ENCODE results near the gene ZNF287. TPM values are rescaled to one million over a fixed set of nuclear protein-coding genes. Genes with fewer than 3 reads are reported as not detected.

ZNF287 gene
- total and polyA plus RNA-seq, 2 donors (not counting 1 experiment from before 2014, with no cell fraction given) = 6.6 to 6.7 TPM

DNA sequence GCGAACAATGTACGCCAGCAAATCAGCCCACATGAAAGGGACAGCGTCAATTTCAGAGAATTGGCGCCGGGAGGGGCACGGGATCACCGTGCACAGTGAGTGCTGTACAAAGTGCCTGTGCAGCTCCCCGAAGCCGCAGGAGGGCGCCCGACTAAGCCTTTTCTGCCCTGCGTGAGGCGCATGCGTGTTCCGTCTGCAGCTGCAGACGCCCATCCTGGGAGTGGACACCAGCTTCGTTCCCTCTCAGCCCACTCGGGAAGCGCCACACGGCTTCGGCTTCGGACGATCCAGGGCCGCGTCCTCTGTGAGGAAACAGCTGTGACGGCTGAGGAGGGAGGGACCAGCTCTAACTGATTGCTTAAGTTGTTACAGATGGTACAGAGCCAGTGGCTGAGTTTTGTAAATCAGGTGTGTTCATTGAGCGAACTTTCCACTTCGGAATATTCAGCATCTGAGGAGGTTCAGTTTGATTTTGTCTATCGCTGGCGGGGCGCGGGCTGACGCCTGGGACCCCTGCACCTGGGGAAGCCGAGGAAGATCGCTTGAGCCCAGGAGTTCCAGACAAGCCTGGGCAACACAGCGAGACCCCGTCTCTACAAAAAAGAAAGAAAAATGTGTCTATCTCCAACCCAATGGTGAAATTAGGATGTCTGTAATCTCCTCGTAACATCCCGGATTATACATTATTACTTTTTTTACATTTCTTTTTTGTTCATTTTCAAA is 15.4 kb upstream of the ZNF287 start:
- peaks cover 9% of the 10 kb centered on the region for H3K27me3 ChIP-seq (ENCODE audit: control insufficient read depth, insufficient read depth, low read length)
- no peak overlapping the region for H3K27ac ChIP-seq (ENCODE audit: insufficient read depth, low read length)
- H3K9me3 ChIP-seq (ENCODE audit: control insufficient read depth, insufficient read depth, low read depth, low read length) = no peaks in the 10 kb centered on the region
- H4K20me1 ChIP-seq (ENCODE audit: control insufficient read depth, extremely low read depth, insufficient read depth, low read length) = no peaks in the 10 kb centered on the region
- no peak overlapping the region for H3K9ac ChIP-seq (ENCODE audit: insufficient read depth, low read length)
- peak overlapping the region; percentile 71 for H3K4me2 ChIP-seq (ENCODE audit: extremely low read depth, insufficient read depth, low read length)
- peak overlapping the region in 2 of 4 experiments; percentile 50 to 52 for H3K4me3 ChIP-seq (replicated peaks in 1 of 4; ENCODE audit: control extremely low read depth in 1 of 4, insufficient read depth in 1 of 4, low read depth in 3 of 4, low read length in 4 of 4)
- H3K79me2 ChIP-seq (ENCODE audit: control insufficient read depth, insufficient read depth, low read length) = no peaks in the 10 kb centered on the region
- H2AFZ ChIP-seq (ENCODE audit: low read length) = peak overlapping the region; percentile 70
- TF ChIP-seq, protein P1, sequence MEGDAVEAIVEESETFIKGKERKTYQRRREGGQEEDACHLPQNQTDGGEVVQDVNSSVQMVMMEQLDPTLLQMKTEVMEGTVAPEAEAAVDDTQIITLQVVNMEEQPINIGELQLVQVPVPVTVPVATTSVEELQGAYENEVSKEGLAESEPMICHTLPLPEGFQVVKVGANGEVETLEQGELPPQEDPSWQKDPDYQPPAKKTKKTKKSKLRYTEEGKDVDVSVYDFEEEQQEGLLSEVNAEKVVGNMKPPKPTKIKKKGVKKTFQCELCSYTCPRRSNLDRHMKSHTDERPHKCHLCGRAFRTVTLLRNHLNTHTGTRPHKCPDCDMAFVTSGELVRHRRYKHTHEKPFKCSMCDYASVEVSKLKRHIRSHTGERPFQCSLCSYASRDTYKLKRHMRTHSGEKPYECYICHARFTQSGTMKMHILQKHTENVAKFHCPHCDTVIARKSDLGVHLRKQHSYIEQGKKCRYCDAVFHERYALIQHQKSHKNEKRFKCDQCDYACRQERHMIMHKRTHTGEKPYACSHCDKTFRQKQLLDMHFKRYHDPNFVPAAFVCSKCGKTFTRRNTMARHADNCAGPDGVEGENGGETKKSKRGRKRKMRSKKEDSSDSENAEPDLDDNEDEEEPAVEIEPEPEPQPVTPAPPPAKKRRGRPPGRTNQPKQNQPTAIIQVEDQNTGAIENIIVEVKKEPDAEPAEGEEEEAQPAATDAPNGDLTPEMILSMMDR (conservative IDR thresholded peaks at IDR 0.05 in 1 of 2, IDR thresholded peaks at IDR 0.05 in 1 of 2; ENCODE audit: low read depth in 1 of 2, low read length in 2 of 2) = peak; percentile 82 to 88
- no peak for TF ChIP-seq EZH2 (IDR thresholded peaks at IDR 0.05; ENCODE audit: low read length, missing control alignments)
- H3K4me1 ChIP-seq (ENCODE audit: control insufficient read depth, extremely low read depth, insufficient read depth, low read length) = no peaks in the 10 kb centered on the region
- peak; percentile 75 to 86 for DNase-seq (ENCODE audit: low read depth in 2 of 2)
- H3K36me3 ChIP-seq (ENCODE audit: control insufficient read depth, insufficient read depth, low read length) = no peaks in the 10 kb centered on the region

DNA sequence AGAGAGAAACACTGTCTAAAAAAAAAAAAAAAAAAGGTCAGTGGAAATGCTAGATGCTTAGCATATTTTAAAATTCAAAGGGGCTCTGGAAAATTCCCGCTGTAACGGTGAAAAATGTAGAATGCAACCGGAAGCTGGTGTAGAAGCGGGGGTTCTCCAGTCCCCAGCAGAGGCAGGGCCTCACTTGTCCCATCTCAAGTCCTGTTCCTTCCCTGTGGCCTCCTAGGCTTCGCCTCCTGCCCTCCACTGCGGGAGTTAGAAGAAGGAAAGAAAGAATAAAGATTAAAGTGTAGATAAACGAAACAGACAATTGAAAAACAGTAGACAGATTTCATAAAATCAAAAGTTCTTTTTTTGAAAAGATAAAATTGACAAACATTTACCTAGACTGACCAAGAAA is 14.8 kb upstream of the ZNF287 start:
- H3K36me3 ChIP-seq (ENCODE audit: control insufficient read depth, insufficient read depth, low read length) = no peaks in the 10 kb centered on the region
- H4K20me1 ChIP-seq (ENCODE audit: control insufficient read depth, extremely low read depth, insufficient read depth, low read length) = no peaks in the 10 kb centered on the region
- H3K4me1 ChIP-seq (ENCODE audit: control insufficient read depth, extremely low read depth, insufficient read depth, low read length) = no peaks in the 10 kb centered on the region
- peak overlapping the region; percentile 71 for H3K4me2 ChIP-seq (ENCODE audit: extremely low read depth, insufficient read depth, low read length)
- H3K4me3 ChIP-seq (replicated peaks in 1 of 4; ENCODE audit: control extremely low read depth in 1 of 4, insufficient read depth in 1 of 4, low read depth in 3 of 4, low read length in 4 of 4) = peak overlapping the region in 1 of 4 experiments; percentile 28
- H3K79me2 ChIP-seq (ENCODE audit: control insufficient read depth, insufficient read depth, low read length) = no peaks in the 10 kb centered on the region
- H3K9me3 ChIP-seq (ENCODE audit: control insufficient read depth, insufficient read depth, low read depth, low read length) = no peaks in the 10 kb centered on the region
- H3K27me3 ChIP-seq (ENCODE audit: control insufficient read depth, insufficient read depth, low read length) = peaks cover 9% of the 10 kb centered on the region
- no peak for TF ChIP-seq EZH2 (IDR thresholded peaks at IDR 0.05; ENCODE audit: low read length, missing control alignments)
- TF ChIP-seq, protein P1 (conservative IDR thresholded peaks at IDR 0.05 in 1 of 2, IDR thresholded peaks at IDR 0.05 in 1 of 2; ENCODE audit: low read depth in 1 of 2, low read length in 2 of 2) = no peak
- DNase-seq (ENCODE audit: low read depth in 2 of 2) = no peak
- no peak overlapping the region for H3K9ac ChIP-seq (ENCODE audit: insufficient read depth, low read length)
- H3K27ac ChIP-seq (ENCODE audit: insufficient read depth, low read length) = no peak overlapping the region
- H2AFZ ChIP-seq (ENCODE audit: low read length) = no peak overlapping the region

DNA sequence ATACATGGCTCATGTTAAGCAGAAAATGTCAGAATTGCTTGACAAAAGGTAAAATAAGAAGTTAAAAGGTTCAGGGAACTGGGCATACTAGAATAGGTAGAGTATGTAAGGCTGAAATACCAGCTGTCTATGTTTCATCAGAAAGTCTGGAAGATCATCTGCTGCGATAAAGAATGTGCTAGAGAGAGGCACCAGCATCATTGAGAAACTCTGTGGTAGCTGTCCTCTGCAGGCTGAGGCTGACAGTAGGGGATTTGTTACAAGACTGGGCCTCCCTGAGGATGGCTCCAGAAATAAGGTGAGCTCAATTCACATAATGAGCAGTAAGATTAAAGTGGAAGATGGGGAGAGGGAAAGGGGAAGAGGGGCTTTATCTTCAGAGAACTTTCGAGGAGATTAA is 4.5 kb upstream of the ZNF287 start:
- Histone ChIP-seq H4K20me1 (ENCODE audit: control insufficient read depth, extremely low read depth, insufficient read depth, low read length) (no peaks in the 10 kb centered on the region), H3K4me1 (ENCODE audit: control insufficient read depth, extremely low read depth, insufficient read depth, low read length) (peaks cover 3% of the 10 kb centered on the region), H3K27me3 (ENCODE audit: control insufficient read depth, insufficient read depth, low read length) (no peaks in the 10 kb centered on the region), H3K27ac (ENCODE audit: insufficient read depth, low read length) (no peak overlapping the region), H3K79me2 (ENCODE audit: control insufficient read depth, insufficient read depth, low read length) (no peaks in the 10 kb centered on the region), H3K4me3 (replicated peaks in 1 of 4; ENCODE audit: control extremely low read depth in 1 of 4, insufficient read depth in 1 of 4, low read depth in 3 of 4, low read length in 4 of 4) (no peak overlapping the region), H3K9ac (ENCODE audit: insufficient read depth, low read length) (no peak overlapping the region), H3K9me3 (ENCODE audit: control insufficient read depth, insufficient read depth, low read depth, low read length) (no peaks in the 10 kb centered on the region), H3K4me2 (ENCODE audit: extremely low read depth, insufficient read depth, low read length) (no peak overlapping the region), H3K36me3 (ENCODE audit: control insufficient read depth, insufficient read depth, low read length) (no peaks in the 10 kb centered on the region), H2AFZ (ENCODE audit: low read length) (no peak overlapping the region)
- no peak for TF ChIP-seq EZH2 (IDR thresholded peaks at IDR 0.05; ENCODE audit: low read length, missing control alignments)
- TF ChIP-seq, protein P1 (conservative IDR thresholded peaks at IDR 0.05 in 1 of 2, IDR thresholded peaks at IDR 0.05 in 1 of 2; ENCODE audit: low read depth in 1 of 2, low read length in 2 of 2) = no peak
- DNase-seq (ENCODE audit: low read depth in 2 of 2) = no peak
